Measurements from ENCODE around the gene RFNG. TPM values are rescaled to one million over a fixed set of nuclear protein-coding genes. Genes with fewer than 3 reads are reported as not detected.

The RFNG gene
- total and polyA plus RNA-seq, 2 of the 13 experiments (the other 11 are each of a cell fraction or from before 2014, with no cell fraction given), result 61.4 to 64.0 TPM

DNA sequence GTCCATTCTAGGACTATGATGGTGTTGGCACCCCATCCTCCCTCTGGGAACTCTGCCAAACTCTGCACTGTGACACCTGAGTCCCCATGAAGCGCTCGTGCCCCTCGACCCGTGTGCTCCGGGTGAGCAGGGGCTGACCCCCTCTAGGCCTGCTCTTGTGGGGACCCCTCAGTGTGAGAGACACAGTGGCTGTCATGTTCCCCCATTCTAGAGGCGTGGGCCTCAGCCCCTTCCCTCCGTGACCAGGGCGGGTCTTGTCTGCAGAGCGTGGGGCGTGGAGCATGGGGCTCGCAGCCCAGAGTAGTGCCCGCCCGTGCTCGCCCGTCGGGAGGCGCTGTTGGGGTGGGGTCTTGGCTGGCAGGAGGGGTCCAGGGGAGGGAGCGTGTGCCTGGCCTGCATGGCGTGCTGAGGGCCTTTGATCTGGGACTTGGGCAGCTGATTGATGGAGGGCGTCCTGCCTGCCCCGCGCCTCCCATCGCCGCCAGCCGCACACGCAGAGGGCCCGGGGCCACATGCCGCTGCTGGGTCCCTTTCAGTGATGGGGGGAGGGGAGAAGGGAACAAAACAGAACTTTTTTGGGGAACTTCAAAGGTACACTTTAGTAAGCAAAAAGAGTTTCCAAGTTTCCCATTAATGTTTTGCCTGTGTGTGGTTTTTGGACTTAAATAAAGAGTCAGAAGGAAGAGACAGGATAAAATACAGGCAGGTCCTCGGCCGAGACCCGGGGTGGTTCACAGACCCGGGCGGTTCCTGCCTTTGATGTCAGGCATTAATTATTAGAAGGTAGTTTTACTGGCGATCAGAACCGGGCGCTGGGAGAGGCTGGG lies 51.4 kb downstream of the RFNG start (continued):
- TF ChIP-seq, protein P1, sequence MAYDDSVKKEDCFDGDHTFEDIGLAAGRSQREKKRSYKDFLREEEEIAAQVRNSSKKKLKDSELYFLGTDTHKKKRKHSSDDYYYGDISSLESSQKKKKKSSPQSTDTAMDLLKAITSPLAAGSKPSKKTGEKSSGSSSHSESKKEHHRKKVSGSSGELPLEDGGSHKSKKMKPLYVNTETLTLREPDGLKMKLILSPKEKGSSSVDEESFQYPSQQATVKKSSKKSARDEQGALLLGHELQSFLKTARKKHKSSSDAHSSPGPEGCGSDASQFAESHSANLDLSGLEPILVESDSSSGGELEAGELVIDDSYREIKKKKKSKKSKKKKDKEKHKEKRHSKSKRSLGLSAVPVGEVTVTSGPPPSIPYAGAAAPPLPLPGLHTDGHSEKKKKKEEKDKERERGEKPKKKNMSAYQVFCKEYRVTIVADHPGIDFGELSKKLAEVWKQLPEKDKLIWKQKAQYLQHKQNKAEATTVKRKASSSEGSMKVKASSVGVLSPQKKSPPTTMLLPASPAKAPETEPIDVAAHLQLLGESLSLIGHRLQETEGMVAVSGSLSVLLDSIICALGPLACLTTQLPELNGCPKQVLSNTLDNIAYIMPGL (CRISPR knock-in tag; IDR thresholded peaks at IDR 0.05; ENCODE audit: borderline replicate concordance in 1 of 2, low read depth in 1 of 2), result peak; percentile 36 to 77
- TF ChIP-seq ZMAT3 (CRISPR knock-in tag; conservative IDR thresholded peaks at IDR 0.05) (peak; percentile 79), ZNF737 (CRISPR knock-in tag; IDR thresholded peaks at IDR 0.05; ENCODE audit: borderline replicate concordance) (0 out of 2 replicates have a peak, but pooled peaks have one; percentile 58), ATF6 (CRISPR knock-in tag; conservative IDR thresholded peaks at IDR 0.05) (no peak), NR2C2 (CRISPR knock-in tag; IDR thresholded peaks at IDR 0.05; ENCODE audit: borderline replicate concordance) (no peak; the same call in 1 of the 2 replicates), ZNF136 (CRISPR knock-in tag; IDR thresholded peaks at IDR 0.05; ENCODE audit: low read depth) (peak; percentile 34), MTA1 (CRISPR knock-in tag; IDR thresholded peaks at IDR 0.05; ENCODE audit: borderline replicate concordance) (peak; percentile 81), ISL2 (CRISPR knock-in tag; IDR thresholded peaks at IDR 0.05) (no peak; the same call in 1 of the 2 replicates), PHF20 (CRISPR knock-in tag; IDR thresholded peaks at IDR 0.05) (peak; percentile 48; the same call in 1 of the 2 replicates), KMT2B (CRISPR knock-in tag; IDR thresholded peaks at IDR 0.05) (no peak), ZBTB7A (CRISPR knock-in tag; IDR thresholded peaks at IDR 0.05) (peak; percentile 100), STAG1 (CRISPR knock-in tag; IDR thresholded peaks at IDR 0.05) (peak; percentile 38), ZNF547 (CRISPR knock-in tag; IDR thresholded peaks at IDR 0.05) (no peak; the same call in 1 of the 2 replicates), IRF2 (CRISPR knock-in tag; IDR thresholded peaks at IDR 0.05) (peak; percentile 30; the same call in 1 of the 2 replicates), ZNF563 (CRISPR knock-in tag; IDR thresholded peaks at IDR 0.05) (peak; percentile 51; the same call in 1 of the 2 replicates)
- TF ChIP-seq, protein P2, sequence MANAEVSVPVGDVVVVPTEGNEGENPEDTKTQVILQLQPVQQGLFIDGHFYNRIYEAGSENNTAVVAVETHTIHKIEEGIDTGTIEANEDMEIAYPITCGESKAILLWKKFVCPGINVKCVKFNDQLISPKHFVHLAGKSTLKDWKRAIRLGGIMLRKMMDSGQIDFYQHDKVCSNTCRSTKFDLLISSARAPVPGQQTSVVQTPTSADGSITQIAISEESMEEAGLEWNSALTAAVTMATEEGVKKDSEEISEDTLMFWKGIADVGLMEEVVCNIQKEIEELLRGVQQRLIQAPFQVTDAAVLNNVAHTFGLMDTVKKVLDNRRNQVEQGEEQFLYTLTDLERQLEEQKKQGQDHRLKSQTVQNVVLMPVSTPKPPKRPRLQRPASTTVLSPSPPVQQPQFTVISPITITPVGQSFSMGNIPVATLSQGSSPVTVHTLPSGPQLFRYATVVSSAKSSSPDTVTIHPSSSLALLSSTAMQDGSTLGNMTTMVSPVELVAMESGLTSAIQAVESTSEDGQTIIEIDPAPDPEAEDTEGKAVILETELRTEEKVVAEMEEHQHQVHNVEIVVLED (CRISPR knock-in tag; IDR thresholded peaks at IDR 0.05; ENCODE audit: borderline replicate concordance), result no peak; the same call in 1 of the 2 replicates
- TF ChIP-seq, protein P3, sequence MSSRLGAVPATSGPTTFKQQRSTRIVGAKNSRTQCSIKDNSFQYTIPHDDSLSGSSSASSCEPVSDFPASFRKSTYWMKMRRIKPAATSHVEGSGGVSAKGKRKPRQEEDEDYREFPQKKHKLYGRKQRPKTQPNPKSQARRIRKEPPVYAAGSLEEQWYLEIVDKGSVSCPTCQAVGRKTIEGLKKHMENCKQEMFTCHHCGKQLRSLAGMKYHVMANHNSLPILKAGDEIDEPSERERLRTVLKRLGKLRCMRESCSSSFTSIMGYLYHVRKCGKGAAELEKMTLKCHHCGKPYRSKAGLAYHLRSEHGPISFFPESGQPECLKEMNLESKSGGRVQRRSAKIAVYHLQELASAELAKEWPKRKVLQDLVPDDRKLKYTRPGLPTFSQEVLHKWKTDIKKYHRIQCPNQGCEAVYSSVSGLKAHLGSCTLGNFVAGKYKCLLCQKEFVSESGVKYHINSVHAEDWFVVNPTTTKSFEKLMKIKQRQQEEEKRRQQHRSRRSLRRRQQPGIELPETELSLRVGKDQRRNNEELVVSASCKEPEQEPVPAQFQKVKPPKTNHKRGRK (CRISPR knock-in tag; IDR thresholded peaks at IDR 0.05), result peak; percentile 74; the same call in 1 of the 2 replicates
- TF ChIP-seq, protein P4, sequence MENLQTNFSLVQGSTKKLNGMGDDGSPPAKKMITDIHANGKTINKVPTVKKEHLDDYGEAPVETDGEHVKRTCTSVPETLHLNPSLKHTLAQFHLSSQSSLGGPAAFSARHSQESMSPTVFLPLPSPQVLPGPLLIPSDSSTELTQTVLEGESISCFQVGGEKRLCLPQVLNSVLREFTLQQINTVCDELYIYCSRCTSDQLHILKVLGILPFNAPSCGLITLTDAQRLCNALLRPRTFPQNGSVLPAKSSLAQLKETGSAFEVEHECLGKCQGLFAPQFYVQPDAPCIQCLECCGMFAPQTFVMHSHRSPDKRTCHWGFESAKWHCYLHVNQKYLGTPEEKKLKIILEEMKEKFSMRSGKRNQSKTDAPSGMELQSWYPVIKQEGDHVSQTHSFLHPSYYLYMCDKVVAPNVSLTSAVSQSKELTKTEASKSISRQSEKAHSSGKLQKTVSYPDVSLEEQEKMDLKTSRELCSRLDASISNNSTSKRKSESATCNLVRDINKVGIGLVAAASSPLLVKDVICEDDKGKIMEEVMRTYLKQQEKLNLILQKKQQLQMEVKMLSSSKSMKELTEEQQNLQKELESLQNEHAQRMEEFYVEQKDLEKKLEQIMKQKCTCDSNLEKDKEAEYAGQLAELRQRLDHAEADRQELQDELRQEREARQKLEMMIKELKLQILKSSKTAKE (CRISPR knock-in tag; IDR thresholded peaks at IDR 0.05; ENCODE audit: borderline replicate concordance), result no peak
